AML-193 (cell line): ENCODE data around the gene STK39.
"Not testable (repeated sequence)": the region's sequence is repeated elsewhere in the genome, so short reads cannot be mapped to it uniquely, and the experiment has no call there.

ENCODE experiments used
- DNase-seq, 2 experiments: peaks; one replicate each; lab custom pipeline; 2025; lab: John Stamatoyannopoulos, UW

Gene STK39

DNA sequence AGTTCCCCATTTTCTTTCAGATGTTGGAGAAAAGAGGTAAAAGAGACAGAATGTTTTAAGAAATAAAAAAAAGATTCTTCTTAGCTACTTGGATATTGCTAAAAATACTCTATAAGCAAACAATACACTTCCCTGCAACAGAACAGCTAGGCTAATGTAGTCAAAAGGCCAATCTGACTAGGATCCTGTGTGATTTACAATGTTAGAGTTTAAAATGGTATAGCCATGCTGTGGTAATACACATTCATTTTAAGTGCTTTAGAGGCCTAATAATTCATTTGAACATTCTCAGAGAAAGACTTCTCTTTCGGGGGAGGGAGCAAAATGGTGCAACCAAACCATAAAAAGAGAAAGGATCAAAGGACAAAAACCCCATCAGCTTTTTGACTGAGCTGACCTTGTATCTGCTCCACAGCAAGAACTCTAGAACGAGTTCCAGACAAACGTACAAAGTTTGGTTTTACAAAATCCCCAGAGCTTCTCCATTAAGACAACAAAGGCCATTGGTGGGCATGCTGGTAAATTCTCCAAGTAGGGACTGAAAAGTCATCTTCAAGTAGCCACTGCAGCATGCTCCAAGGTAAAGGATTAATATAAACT lies 200.2 kb downstream of the STK39 start:
- DNase-seq = no peak

DNA sequence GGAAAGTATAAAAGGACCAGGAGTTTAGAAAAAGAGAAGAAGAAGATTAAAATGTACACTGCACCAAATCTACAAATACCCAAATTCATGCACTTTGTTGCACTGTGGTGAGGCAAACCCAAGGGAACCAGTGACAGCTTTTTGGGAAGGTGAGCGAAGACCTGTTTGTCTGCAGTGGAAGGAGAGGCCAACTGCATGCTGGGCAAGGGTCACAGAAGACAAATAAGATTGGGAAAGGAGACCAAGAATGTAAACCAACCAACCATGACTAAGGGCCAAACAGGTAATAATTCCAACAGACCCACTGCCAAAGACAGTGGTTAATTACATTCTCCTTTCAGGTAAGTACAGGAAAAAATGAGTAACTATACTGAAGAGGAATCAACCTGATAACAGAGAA lies 202.8 kb downstream of the STK39 start:
- no peak for DNase-seq

DNA sequence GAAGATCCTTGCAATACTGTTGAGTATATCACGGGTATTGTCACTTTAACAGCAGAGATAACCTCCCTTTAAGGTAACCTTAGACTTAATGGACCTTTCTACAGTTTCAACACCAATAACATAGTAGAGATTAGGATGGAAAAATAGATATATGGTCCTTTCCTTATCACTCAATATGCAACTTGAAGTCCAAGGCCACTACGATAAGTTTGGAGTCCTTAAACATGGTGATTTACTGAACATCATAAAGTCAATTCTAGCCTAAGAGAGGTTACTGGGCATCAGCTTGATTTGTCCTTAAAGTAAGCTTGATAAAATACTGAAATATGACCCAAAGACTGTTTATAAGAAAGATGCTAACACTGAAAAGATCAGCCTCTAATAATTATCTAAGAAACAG lies 203.2 kb downstream of the STK39 start:
- DNase-seq = no peak

DNA sequence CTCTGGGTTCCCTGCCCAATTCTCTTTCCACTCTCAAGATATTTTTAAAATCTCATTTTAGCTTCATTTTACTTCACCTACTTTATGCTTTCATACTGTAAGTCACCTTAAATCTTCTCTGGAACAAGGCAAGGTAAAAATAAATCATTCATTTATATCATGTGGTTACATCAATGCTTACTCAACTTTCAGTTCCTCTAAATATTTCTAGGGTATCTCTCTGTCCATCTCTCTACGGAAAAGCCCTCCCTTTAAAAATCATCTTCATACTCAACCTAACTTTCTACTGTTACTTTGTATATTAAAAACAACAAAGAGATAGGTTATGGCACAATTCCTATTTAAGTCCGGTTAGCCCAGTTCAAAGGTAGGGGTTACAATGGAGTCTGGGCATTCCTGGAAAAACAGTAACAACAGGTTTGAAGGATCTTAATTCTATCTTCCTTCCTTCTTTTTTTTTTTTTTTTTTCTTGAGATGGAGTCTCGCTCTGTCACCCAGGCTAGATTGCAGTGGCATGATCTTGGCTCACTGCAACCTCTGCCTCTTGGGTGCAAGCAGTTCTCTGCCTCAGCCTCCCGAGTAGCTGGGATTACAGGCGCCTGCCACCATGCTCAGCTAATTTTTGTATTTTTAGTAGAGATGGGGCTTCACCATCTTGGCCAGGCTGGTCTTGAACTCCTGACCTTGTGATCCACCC lies 205.1 kb downstream of the STK39 start:
- DNase-seq = not testable (repeated sequence)

- no peak for DNase-seq
These were observed 207.5 kb downstream of the STK39 start for GRCh38 chr2:168039881-168040280.

DNA sequence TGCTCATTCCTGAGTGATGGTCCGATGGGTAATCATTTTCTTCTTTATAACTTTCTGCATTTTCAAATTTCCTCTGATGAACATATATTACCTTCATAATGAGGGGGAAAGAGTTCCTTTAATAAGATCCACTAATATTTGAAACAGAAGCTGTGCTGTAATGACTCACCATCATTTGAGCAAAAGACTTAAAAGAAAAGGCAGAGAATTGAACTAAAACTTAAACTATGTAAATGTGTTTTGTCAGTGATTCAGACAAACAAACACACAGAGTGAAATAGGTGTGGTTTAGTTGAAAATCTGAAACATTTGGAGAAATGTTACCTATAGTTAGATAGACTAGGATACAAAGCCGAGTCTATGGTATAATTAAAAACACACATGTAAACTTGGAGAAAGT lies 209.6 kb downstream of the STK39 start:
- no peak for DNase-seq

- DNase-seq = no peak
These were observed 211.9 kb downstream of the STK39 start for GRCh38 chr2:168035458-168035857.

GRCh38 chr2:168034616-168035015 lies 212.8 kb downstream of the STK39 start:
- DNase-seq = no peak

GRCh38 chr2:168033966-168034365 lies 213.4 kb downstream of the STK39 start:
- no peak for DNase-seq

- DNase-seq = no peak
These were observed 215.3 kb downstream of the STK39 start for GRCh38 chr2:168032091-168032490.

DNA sequence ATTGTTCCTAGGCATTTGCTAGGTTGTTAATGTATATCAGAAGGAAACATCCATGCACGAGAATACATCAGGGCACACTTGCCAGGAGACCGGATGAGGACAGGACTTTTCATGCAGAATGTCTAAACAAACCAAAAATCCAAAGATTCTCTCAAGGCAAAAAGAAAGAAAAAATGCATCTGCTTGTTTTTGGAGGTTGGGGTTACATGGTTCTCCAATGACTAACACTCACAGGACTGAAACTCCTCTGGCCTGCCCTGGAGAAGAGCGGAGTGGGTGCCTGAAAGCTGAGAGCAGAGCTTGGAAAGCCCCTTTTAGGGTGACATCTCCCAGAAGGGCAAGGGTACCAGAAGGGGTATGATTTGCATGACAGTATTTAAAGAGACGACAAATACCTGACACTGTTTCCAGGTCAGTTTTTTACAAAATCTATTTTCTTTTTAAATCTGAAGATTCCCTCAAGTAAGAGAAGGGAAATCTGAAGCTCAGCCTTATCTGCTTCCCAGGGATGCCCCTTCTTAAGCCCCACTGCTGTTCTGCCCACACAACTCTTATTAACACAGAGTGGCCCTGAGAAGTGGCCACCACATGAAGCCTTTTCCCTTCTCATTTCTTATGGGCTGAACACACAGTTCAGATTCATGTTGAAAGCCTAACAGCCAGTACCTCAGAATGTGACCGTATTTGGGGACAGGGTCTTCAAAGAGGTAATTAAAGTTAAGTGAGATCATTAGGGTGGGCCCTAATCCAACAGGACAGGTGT lies 216.4 kb downstream of the STK39 start:
- no peak for DNase-seq

- DNase-seq = no peak
These were observed 218.3 kb downstream of the STK39 start for GRCh38 chr2:168029071-168029470.

DNA sequence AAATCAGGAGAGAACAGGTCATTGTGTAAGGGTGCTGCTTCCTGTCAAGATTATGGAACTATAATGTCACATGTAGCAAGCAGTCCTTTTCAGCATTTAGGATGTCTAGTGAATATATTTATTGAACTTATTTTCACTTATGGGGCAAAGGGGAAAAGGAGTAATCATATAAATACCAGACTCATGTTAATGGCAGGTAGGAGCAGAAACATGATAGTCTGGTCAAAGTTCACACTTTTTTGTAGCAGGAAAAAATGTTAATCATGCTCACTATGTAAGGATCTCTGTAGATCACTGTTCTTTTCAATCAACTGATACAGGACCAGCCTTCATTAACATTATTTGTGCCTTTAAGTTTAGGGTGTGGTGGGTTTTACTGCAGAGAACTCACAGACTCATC lies 219.0 kb downstream of the STK39 start:
- DNase-seq = peak in 1 of 2 experiments; percentile 13

DNA sequence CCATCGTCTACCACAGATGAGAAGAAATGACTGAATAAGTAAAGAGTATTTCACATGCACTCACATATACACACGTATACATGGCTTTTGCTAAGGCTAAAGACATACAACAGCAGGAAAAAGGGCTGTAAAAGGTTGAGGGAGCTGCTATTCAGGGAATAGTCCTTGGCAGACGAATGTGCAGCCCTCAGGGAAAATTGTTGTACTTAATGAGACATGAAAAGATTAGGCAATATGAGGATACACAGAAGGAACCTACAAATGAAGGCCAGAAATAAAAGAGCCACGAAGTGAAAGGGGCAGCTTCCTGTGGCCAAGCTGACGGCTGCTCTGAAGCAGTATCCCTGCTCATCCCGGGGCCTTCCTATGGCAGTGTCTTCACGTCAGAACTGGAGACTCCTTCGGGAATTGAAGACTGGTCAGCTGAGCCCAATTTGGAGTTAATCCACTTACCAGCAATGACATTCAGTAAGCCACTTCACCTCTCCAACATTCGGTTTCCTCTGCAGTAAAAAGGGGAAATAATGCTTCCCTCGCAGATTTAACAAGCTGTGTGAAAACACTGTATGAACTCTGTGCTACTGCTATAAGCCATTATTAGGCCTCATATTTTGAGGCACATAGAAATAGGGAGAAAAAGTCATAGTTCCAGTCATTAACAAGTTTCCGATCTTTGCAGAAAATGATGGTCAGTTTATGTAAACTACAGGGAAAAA lies 221.8 kb downstream of the STK39 start:
- DNase-seq = no peak

GRCh38 chr2:168024459-168024858 lies 222.9 kb downstream of the STK39 start:
- no peak for DNase-seq

DNA sequence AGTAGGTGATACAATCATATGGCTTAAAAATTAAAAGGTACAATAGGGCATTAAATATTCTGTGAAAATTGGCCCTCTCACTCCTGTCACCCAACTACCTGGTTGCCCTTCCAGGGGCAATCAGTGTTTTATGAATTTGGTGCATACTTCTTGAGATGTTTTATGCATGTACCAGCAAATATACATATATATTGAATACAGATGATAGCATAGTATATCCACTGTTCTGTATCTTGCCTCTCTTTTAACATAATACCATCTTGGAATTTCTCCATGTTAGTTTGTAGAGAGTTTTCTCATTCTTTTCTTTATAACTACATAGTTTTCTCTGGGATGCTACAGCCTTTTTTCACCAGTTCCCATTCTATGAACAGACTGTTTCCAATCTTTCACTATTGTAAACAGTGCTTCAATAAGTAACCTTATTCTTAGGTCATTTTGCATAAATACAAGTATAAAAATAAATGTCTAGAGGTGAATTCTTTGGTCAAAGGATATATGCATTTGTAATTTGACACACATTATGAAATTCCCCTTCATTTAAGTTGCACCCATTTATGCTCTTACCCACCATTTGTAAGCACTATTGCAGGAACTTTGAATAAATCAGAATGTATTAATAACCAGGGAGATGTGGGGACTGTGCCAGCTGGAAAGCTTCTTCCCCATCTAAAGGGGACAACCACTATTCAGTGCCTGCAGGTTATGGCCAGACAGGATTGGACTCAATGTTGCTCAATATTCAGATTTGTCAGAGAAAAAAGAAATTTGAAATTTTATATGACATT lies 225.4 kb downstream of the STK39 start:
- no peak for DNase-seq

DNA sequence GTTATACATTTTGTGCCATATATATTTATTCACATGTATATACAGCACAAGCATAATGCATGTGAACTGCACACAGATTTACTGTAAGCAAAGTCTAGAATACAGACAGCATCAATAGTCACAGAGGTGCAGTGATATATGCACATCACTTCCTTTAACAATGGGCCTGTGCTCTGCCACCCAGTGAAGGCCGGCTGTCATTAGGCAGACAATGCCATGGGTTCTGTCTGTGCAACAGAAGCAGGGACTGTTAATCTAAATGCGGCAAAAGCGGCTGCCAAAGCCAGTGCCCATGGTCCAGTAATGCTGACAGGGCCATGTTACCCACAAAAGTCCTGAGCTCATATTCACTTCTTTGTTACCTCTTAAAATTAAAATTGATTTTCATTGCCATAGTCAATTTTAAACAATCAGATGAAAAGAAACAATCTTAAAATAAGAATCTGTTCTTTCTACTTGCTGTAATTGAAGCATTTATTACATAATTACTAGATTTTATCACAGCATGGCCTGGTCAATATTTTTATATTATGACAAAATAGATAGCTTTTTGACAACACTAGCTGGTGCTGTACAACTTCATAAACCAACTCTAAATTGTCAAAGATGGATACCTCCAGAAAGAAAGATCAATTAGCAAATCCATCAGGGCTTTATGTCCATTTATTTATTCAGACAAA lies 232.0 kb downstream of the STK39 start:
- no peak for DNase-seq

GRCh38 chr2:168009900-168010299 lies 237.5 kb downstream of the STK39 start:
- DNase-seq = no peak

DNA sequence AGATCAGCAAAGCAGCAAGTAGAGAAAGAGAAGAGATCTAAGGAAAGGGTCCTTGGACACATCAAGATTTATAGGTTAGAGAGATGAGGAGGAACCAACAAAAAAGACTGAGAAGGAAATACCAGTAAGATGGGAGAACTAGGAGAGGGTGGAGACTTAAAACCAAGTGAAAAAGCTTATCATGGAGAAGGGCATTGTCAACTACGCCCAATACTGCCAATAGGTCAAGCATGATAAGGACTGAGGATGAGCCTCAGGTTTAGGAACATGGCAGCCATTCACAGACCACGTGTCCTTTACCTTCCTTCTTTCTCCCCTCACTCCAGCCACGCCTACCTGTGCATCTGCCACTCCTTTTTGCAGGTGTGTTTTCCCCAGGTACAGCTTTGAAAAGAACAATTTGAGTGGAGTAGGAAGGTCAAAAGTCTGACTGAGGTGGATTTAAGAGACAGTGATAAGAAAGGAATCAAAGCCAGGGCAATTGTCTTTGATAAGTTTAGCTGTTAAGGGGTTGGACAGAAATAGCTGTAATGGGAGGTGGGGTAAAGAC lies 238.7 kb downstream of the STK39 start:
- no peak for DNase-seq

GRCh38 chr2:168006498-168006897 lies 240.9 kb downstream of the STK39 start:
- DNase-seq = no peak

DNA sequence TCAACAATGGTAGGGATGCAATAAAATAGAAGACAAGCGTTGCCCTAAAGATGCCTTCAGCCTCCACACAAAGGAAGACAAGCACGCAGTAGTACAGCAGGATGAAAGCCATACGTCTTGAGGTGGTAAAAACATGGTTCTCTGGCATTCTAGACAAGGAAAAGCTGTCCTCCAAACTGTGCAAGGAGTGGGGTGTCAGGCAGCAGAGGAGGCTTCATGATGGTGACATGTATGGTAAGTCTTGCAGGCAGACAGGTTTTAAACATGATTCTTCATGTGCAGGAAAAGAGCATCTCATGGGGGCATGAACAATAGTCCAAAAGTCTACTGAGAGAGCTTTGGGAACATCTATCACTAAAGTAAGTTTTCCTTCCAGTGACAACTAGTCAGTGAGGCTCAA lies 241.8 kb downstream of the STK39 start:
- no peak for DNase-seq
